HepG2 (cell line): ENCODE results near the gene CYBC1. TPM values are rescaled to one million over a fixed set of nuclear protein-coding genes. Genes with fewer than 3 reads are reported as not detected.

Experiments
- EED ChIP-seq: sonication (generic); formaldehyde crosslinking; IDR thresholded peaks from 2 replicates; pipeline ENCODE4 v1.5.0; 2020; ENCODE audit warnings: mild to moderate bottlenecking, missing genetic modification reagents
- GFI1 ChIP-seq: sonication (generic); formaldehyde crosslinking; IDR thresholded peaks from 2 replicates; pipeline ENCODE4 v1.5.0; 2020; ENCODE audit warnings: missing genetic modification reagents, mild to moderate bottlenecking, borderline replicate concordance
- HNF4A ChIP-seq: sonication (generic); formaldehyde crosslinking; IDR thresholded peaks from 2 replicates; pipeline ENCODE4 v1.4.0; 2020; ENCODE audit warnings: missing genetic modification reagents
- IKZF1 ChIP-seq: fragments of 450-650 bp; IDR thresholded peaks from 2 replicates; pipeline ENCODE4 v1.7.1; 2016
- ISX ChIP-seq: sonication (generic); formaldehyde crosslinking; conservative IDR thresholded peaks from 2 replicates; pipeline ENCODE4 v1.5.0; 2020; ENCODE audit warnings: missing genetic modification reagents
- MBNL3 ChIP-seq: fragments of 250-450 bp; sonication (Bioruptor Pico); conservative IDR thresholded peaks from 2 replicates; pipeline ENCODE4 v1.8.0; 2022; ENCODE audit warnings: mild to moderate bottlenecking, inconsistent platforms
- NFE2L2 ChIP-seq: fragments of 150-350 bp; IDR thresholded peaks from 2 replicates; pipeline ENCODE4 v1.6.1; 2014; ENCODE audit warnings: low read length
- NR1H2 ChIP-seq: sonication (generic); formaldehyde crosslinking; IDR thresholded peaks from 2 replicates; pipeline ENCODE4 v1.8.1; 2022; ENCODE audit warnings: low read depth, missing genetic modification reagents, borderline replicate concordance
- RBAK ChIP-seq: sonication (generic); formaldehyde crosslinking; IDR thresholded peaks from 2 replicates; pipeline ENCODE4 v1.5.1; 2020; ENCODE audit warnings: mild to moderate bottlenecking, missing genetic modification reagents
- RFX3 ChIP-seq: IDR thresholded peaks from 2 replicates; pipeline ENCODE4 v1.6.1; 2016; ENCODE audit warnings: missing biosample characterization, missing genetic modification reagents
- SAP130 ChIP-seq: IDR thresholded peaks from 2 replicates; pipeline ENCODE4 v1.6.1; 2016; ENCODE audit warnings: low read depth
- TBP ChIP-seq: sonication (generic); formaldehyde crosslinking; IDR thresholded peaks from 2 replicates; pipeline ENCODE4 v1.5.0; 2020; ENCODE audit warnings: missing genetic modification reagents
- ZFP62 ChIP-seq: sonication (generic); formaldehyde crosslinking; IDR thresholded peaks from 2 replicates; pipeline ENCODE4 v1.4.0; 2020; ENCODE audit warnings: missing genetic modification reagents
- ZFX ChIP-seq: sonication (generic); formaldehyde crosslinking; IDR thresholded peaks from 2 replicates; pipeline ENCODE4 v1.4.0; 2020; ENCODE audit warnings: mild to moderate bottlenecking, low read depth, missing genetic modification reagents, moderate library complexity
- ZNF143 ChIP-seq: sonication (generic); formaldehyde crosslinking; IDR thresholded peaks from 2 replicates; pipeline ENCODE4 v1.4.0; 2020; ENCODE audit warnings: missing genetic modification reagents
- ZNF160 ChIP-seq: sonication (generic); formaldehyde crosslinking; IDR thresholded peaks from 2 replicates; pipeline ENCODE4 v1.8.0; 2022; ENCODE audit warnings: mild to moderate bottlenecking, inconsistent platforms, missing genetic modification reagents
- ZNF235 ChIP-seq: sonication (generic); formaldehyde crosslinking; IDR thresholded peaks from 2 replicates; pipeline ENCODE4 v1.8.1; 2023; ENCODE audit warnings: mild to moderate bottlenecking, missing genetic modification reagents, borderline replicate concordance
- ZNF350 ChIP-seq: sonication (generic); formaldehyde crosslinking; IDR thresholded peaks from 2 replicates; pipeline ENCODE4 v1.4.0; 2020; ENCODE audit warnings: mild to moderate bottlenecking, low read depth, missing genetic modification reagents, borderline replicate concordance
- ZNF562 ChIP-seq: sonication (generic); formaldehyde crosslinking; IDR thresholded peaks from 2 replicates; pipeline ENCODE4 v1.8.0; 2022; ENCODE audit warnings: missing genetic modification reagents, borderline replicate concordance
- ZNF614 ChIP-seq: IDR thresholded peaks from 2 replicates; pipeline ENCODE4 v1.6.1; 2018; ENCODE audit warnings: missing biosample characterization, missing genetic modification reagents, inconsistent platforms, borderline replicate concordance
- ZNF713 ChIP-seq: sonication (generic); formaldehyde crosslinking; IDR thresholded peaks from 2 replicates; pipeline ENCODE4 v1.4.0; 2020; ENCODE audit warnings: mild to moderate bottlenecking, missing genetic modification reagents
- ZNF749 ChIP-seq: sonication (generic); formaldehyde crosslinking; IDR thresholded peaks from 2 replicates; pipeline ENCODE4 v1.8.0; 2022; ENCODE audit warnings: mild to moderate bottlenecking, missing genetic modification reagents, moderate library complexity, borderline replicate concordance
- polyA plus RNA-seq, 8 experiments: library from polyadenylated mRNA; depleted of rRNA in 3 of 8; stranded (reverse) in 7 of 8; unstranded in 1 of 8; fragments of >200 nt; fragmentation: Illumina TruSeq in 4 of 8; extraction: Trizol in 4 of 8; gene quantifications; 2 replicates each; pipeline versions ENCODE4 v1.2.1 to v1.2.3, GENCODE V29; 2011 to 2016; ENCODE audit warnings: low read depth in 4 of 8, missing spikeins in 1 of 8, mixed read lengths in 1 of 8; ENCODE audit not compliant: insufficient read depth in 1 of 8
- total RNA-seq, 5 experiments: library from RNA; depleted of rRNA; stranded (reverse); fragments of >200 nt; fragmentation: Illumina TruSeq; extraction: Trizol; gene quantifications; 2 replicates each; pipeline ENCODE4 v1.2.3, GENCODE V29; 2016; ENCODE audit warnings: low read depth in 1 of 5
- TF ChIP-seq, protein P1 (sequence below), 2 experiments: sonication (generic) in 1 of 2; formaldehyde crosslinking in 1 of 2; IDR thresholded peaks; 2 replicates each; pipeline versions ENCODE4 v1.4.0 to v1.6.1; 2018 to 2020; ENCODE audit warnings: missing genetic modification reagents in 2 of 2, borderline replicate concordance in 1 of 2, low read depth in 1 of 2, mild to moderate bottlenecking in 1 of 2, missing biosample characterization in 1 of 2
- TF ChIP-seq, protein P2 (sequence below): sonication (generic); formaldehyde crosslinking; IDR thresholded peaks from 2 replicates; pipeline ENCODE4 v1.4.0; 2020; ENCODE audit warnings: missing genetic modification reagents

Gene CYBC1
- total and polyA plus RNA-seq, 2 of the 13 experiments (the other 11 are each of a cell fraction or from before 2014, with no cell fraction given): 43.4 to 44.1 TPM

DNA sequence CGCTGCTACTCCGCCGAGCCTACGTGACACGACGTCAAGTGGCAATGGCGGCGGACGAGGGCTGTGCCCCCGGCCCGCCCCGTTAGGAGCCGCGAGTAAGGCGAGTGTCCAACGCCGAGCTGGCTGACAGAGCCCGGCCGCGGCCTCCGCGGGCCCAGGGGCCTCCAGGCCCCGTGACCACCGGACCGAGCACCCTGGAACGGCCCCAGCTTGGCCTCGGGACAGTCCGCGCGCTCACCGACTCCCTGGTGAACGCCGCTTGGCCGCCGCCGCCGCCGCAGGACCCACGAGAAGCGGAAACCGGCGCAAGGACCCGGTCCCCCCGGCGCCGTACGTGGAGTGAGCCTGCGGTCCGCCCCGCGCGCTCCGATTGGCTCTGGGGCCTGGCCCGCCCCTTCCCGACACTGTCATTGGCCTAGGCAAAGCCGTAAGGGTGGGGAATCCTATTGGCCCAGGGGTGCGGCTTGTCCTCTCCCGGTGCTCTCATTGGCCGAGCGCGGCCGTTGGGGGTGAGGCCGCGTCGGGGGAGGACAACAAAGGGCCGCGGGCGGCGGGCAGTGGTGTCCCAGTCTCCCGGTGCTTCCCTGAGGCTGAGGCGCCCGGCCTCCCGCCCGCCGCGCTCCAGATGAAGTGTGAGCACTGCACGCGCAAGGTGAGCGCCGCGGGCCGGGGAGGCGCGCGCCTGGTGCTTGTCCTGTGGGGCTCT, 7.8 kb upstream of the CYBC1 start, which contains the start of gene NARF (continued):
- TF ChIP-seq ZNF350 (CRISPR knock-in tag) (0 out of 2 replicates have a peak, but pooled peaks have one; percentile 84), ZFP62 (CRISPR knock-in tag) (no peak), ZNF143 (CRISPR knock-in tag) (peak; percentile 23; the same call in 1 of the 2 replicates), IKZF1 (no peak), NR1H2 (CRISPR knock-in tag) (no peak), ZNF614 (CRISPR knock-in tag) (peak; percentile 87; the same call in 1 of the 2 replicates), ZNF235 (CRISPR knock-in tag) (peak; percentile 90), TBP (no peak), MBNL3 (CRISPR knock-in tag) (no peak), NFE2L2 (no peak), GFI1 (CRISPR knock-in tag) (0 out of 2 replicates have a peak, but pooled peaks have one; percentile 77), ZNF562 (CRISPR knock-in tag) (no peak), ZNF749 (CRISPR knock-in tag) (peak; percentile 82; the same call in 1 of the 2 replicates), ISX (CRISPR knock-in tag) (no peak), RFX3 (CRISPR knock-in tag) (no peak), RBAK (CRISPR knock-in tag) (no peak), HNF4A (CRISPR knock-in tag) (no peak), SAP130 (CRISPR knock-in tag) (peak; percentile 92), ZNF160 (CRISPR knock-in tag) (no peak), EED (CRISPR knock-in tag) (0 out of 2 replicates have a peak, but pooled peaks have one; percentile 30), ZNF713 (CRISPR knock-in tag) (peak; percentile 93; the same call in 1 of the 2 replicates), ZFX (CRISPR knock-in tag) (peak; percentile 92)
- TF ChIP-seq, protein P1, sequence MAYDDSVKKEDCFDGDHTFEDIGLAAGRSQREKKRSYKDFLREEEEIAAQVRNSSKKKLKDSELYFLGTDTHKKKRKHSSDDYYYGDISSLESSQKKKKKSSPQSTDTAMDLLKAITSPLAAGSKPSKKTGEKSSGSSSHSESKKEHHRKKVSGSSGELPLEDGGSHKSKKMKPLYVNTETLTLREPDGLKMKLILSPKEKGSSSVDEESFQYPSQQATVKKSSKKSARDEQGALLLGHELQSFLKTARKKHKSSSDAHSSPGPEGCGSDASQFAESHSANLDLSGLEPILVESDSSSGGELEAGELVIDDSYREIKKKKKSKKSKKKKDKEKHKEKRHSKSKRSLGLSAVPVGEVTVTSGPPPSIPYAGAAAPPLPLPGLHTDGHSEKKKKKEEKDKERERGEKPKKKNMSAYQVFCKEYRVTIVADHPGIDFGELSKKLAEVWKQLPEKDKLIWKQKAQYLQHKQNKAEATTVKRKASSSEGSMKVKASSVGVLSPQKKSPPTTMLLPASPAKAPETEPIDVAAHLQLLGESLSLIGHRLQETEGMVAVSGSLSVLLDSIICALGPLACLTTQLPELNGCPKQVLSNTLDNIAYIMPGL (CRISPR knock-in tag; IDR thresholded peaks at IDR 0.05; ENCODE audit: borderline replicate concordance in 1 of 2, low read depth in 1 of 2): peak; percentile 91 to 97
- TF ChIP-seq, protein P2, sequence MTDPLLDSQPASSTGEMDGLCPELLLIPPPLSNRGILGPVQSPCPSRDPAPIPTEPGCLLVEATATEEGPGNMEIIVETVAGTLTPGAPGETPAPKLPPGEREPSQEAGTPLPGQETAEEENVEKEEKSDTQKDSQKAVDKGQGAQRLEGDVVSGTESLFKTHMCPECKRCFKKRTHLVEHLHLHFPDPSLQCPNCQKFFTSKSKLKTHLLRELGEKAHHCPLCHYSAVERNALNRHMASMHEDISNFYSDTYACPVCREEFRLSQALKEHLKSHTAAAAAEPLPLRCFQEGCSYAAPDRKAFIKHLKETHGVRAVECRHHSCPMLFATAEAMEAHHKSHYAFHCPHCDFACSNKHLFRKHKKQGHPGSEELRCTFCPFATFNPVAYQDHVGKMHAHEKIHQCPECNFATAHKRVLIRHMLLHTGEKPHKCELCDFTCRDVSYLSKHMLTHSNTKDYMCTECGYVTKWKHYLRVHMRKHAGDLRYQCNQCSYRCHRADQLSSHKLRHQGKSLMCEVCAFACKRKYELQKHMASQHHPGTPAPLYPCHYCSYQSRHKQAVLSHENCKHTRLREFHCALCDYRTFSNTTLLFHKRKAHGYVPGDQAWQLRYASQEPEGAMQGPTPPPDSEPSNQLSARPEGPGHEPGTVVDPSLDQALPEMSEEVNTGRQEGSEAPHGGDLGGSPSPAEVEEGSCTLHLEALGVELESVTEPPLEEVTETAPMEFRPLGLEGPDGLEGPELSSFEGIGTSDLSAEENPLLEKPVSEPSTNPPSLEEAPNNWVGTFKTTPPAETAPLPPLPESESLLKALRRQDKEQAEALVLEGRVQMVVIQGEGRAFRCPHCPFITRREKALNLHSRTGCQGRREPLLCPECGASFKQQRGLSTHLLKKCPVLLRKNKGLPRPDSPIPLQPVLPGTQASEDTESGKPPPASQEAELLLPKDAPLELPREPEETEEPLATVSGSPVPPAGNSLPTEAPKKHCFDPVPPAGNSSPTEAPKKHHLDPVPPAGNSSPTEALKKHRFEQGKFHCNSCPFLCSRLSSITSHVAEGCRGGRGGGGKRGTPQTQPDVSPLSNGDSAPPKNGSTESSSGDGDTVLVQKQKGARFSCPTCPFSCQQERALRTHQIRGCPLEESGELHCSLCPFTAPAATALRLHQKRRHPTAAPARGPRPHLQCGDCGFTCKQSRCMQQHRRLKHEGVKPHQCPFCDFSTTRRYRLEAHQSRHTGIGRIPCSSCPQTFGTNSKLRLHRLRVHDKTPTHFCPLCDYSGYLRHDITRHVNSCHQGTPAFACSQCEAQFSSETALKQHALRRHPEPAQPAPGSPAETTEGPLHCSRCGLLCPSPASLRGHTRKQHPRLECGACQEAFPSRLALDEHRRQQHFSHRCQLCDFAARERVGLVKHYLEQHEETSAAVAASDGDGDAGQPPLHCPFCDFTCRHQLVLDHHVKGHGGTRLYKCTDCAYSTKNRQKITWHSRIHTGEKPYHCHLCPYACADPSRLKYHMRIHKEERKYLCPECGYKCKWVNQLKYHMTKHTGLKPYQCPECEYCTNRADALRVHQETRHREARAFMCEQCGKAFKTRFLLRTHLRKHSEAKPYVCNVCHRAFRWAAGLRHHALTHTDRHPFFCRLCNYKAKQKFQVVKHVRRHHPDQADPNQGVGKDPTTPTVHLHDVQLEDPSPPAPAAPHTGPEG (CRISPR knock-in tag): no peak; the same call in 1 of the 2 replicates
